ENCODE measurements around the gene GLS.

GLS gene

DNA sequence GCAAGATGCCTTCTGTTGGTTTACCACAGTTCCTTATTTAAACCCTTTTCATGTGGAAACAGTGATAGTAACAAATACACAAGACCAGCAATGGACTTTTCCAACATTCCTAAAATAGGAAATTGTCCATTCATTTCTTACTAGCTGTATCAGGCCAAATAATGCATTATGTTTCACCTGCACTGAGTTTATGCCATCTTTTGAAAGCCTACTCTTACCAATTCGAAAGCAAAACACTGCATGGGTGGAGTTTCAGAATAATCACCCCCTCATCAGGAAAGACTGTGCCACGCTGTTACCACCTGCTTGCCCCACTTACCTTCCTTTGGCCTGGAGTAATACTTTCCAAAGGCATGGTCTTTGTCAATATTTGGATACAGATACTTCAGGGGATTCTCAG is 95.9 kb downstream of the GLS start:
- no peak for DNase-seq (ENCODE audit: low read depth in 1 of 2, low spot score in 1 of 2)
- in situ Hi-C loops (cut with HindIII; ENCODE audit: low pct_unique_long_range_greater_than_20kb, low sequenced_read_pairs) = no loop called here
- TF ChIP-seq JUND (IDR thresholded peaks at IDR 0.05; ENCODE audit: low read depth) = no peak

DNA sequence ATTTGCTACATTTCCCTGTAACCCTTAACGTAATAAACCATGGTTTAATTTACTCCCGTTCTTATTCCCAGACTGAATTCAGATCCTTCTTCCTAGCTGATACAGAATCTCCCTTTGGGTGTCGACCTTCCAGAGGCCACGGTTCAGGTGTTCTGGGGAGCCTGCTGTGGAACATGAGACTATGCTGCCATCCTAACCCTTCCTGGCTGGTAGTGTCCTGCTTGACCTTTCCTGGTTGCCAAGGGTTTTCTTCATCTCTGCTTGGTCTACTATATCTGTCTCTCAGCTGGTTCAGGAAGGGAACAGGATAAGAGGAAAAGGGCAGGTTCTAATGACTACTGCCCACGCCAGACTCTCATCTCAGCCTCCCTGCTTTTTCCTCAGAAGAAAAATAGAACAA is 96.9 kb downstream of the GLS start:
- in situ Hi-C loops (cut with HindIII; ENCODE audit: low pct_unique_long_range_greater_than_20kb, low sequenced_read_pairs) = no loop called here
- no peak for TF ChIP-seq JUND (IDR thresholded peaks at IDR 0.05; ENCODE audit: low read depth)
- DNase-seq (ENCODE audit: low read depth in 1 of 2, low spot score in 1 of 2) = no peak

DNA sequence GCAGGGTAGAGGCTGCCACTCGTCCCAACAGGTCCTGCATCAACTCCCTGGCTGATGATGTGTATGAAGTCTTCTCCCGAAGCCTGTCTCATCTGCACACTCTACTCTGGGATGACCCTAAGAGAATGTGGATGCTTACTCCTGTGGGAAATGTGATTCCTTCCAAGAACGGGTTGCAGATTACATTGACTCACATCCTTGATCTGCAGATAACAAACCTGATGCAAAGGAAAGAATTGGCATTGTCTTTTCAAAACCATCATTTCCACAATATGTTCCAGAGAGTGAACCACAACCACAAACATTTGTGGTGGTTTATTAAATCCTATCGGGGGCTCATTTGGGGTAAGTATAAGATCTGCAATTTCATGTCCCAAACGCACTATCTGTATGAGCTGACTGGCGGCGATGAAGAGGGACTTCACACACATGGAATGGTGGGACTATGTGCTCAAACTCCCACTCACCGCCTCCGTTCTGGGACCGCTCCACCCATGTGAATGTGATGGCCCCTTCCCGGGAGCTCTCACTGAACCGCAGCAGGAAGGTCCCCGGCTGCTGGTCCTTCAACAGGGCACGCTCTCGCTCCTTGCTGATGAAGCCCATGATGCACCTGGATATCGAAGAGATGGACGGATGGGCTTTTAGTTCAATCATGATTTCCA is 97.9 kb downstream of the GLS start:
- TF ChIP-seq JUND (IDR thresholded peaks at IDR 0.05; ENCODE audit: low read depth) = no peak
- in situ Hi-C loops (cut with HindIII; ENCODE audit: low pct_unique_long_range_greater_than_20kb, low sequenced_read_pairs) = no loop called here
- no peak for DNase-seq (ENCODE audit: low read depth in 1 of 2, low spot score in 1 of 2)

DNA sequence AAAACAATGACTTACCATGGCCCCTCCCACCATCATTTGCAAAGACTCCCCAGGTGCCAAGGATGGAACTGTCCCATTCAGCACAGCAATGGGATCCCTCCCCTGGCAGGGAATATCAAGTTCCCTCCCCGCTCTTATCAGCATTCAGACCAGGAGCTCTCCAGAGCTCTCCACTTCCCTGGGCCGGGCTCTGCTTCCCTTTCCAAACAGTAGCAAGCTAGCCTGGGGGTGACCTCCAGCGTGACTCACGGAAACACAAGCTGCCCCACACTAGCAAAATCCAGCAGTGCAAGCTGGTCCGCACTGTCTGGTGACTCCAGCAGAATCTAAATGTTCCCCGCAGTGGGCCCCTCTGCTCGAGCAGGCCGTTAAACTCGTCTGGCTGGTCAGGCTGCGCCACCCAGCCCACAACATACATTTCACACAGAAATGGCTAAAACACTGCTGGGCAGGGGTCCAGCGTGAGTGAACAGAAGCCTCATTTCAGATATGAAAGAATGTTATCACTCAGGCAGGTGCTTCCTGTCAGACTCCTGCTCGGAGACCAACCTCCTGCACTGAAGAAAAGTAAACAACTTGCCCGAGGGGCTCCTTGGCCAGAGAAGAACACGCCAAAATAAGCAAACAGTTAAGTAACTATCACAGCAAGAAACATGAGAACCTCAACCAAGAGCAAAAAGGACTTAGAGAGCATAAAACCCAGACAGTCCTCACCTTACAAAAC is 99.4 kb downstream of the GLS start:
- in situ Hi-C loops (cut with HindIII; ENCODE audit: low pct_unique_long_range_greater_than_20kb, low sequenced_read_pairs) = no loop called here
- no peak for TF ChIP-seq JUND (IDR thresholded peaks at IDR 0.05; ENCODE audit: low read depth)
- DNase-seq (ENCODE audit: low read depth in 1 of 2, low spot score in 1 of 2) = no peak

DNA sequence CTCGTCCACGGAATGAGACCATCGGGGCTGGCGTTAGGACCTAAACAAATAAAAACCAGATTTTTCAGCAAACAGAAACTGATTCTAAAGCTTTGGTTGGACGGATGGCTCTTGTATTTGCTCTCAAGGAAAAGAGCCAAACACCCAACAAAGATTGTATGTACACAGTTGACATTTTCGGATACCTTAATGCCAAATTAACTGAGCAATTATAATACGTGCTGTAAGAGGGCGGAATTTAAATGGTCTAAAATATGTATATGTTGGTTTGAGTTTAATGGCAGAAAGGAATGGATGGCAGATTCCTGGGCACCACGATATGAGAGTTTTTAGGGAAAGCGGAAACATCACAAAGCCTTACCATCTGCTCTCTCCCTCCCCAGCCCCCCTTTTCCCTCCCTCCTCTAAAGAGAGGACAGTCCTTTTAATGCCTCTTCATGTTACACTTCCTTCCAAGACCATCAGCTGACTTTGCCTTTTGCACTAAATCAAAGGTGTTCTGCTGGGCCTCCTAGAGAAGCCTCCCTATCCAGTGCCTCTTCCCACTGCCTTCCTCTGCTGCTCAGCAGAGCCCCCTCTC is 100.1 kb downstream of the GLS start:
- in situ Hi-C loops (cut with HindIII; ENCODE audit: low pct_unique_long_range_greater_than_20kb, low sequenced_read_pairs) = no loop called here
- no peak for DNase-seq (ENCODE audit: low read depth in 1 of 2, low spot score in 1 of 2)
- TF ChIP-seq JUND (IDR thresholded peaks at IDR 0.05; ENCODE audit: low read depth) = no peak

DNA sequence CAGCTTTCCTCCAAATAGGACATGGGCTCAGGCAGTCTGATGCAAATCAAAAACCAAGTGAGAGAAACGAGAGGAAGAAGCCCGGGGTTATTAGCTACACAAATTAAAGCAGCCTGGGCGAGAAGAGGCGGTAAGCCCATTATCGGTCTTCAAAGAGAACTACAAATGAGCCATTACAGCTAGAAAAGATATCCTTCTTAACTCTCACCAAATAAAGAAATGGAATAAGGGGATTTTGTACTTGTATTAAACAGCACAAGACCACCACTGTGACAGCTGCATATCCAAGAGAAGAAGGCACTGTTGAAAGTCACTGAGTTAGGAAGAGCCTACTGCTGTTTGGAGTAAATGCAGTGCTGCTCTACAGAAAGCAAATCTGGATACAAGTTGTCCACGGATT is 100.7 kb downstream of the GLS start:
- no peak for DNase-seq (ENCODE audit: low read depth in 1 of 2, low spot score in 1 of 2)
- TF ChIP-seq JUND (IDR thresholded peaks at IDR 0.05; ENCODE audit: low read depth) = no peak
- in situ Hi-C loops (cut with HindIII; ENCODE audit: low pct_unique_long_range_greater_than_20kb, low sequenced_read_pairs) = no loop called here

DNA sequence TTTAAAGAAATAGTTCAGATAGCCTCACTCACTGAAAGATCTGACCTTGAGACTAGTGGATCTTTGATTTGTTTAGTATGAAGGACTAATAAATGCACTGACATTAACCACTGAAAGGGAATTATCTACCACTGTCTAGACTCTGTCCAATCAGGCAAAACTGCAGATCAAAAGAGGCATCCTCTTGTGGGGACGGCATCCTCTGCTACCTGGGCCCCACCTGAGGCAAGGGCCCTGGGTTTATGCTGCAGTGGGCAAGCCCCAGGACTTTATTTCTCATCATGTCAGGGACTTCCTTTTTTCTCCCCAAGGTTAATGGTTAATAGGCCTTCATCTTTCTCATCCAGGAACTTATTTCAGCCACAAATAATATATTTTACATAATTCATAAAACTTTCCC is 101.1 kb downstream of the GLS start:
- in situ Hi-C loops (cut with HindIII; ENCODE audit: low pct_unique_long_range_greater_than_20kb, low sequenced_read_pairs) = no loop called here
- no peak for DNase-seq (ENCODE audit: low read depth in 1 of 2, low spot score in 1 of 2)
- TF ChIP-seq JUND (IDR thresholded peaks at IDR 0.05; ENCODE audit: low read depth) = no peak

DNA sequence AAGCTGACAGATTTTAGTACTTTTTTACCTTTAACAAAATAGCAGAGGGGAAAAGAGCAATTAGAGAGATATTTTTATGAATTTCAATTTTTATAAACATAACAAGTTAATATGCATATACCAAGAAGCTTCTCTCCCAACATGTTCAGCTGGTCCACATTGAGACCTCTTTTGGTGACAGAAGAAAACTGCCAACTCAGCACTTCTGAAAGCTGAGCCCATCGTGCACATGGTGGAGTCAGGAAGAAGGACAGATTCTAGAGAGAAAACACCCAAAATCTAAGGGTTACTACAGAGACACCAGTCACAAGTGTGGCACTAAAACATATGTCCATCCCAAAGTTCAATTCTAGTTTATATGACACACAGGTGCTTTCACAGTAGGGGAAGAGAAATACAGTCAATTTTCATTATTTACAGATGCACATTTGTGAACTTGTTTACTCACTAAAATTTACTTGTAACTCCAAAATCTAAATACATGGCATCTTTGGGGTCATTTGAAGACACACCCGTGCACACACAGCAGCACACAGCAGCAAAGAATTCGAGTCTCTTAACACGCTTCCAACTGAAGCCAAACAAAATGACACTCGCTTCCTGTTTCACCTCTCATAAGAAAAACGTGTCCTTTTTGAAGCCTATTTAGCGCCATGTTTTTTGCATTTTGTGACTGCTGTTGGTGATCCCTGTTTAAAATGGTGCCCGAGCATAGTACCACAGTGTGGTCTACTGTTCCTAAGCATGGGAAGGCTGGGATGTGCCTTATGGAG is 101.8 kb downstream of the GLS start:
- no peak for DNase-seq (ENCODE audit: low read depth in 1 of 2, low spot score in 1 of 2)
- in situ Hi-C loops (cut with HindIII; ENCODE audit: low pct_unique_long_range_greater_than_20kb, low sequenced_read_pairs) = no loop called here
- no peak for TF ChIP-seq JUND (IDR thresholded peaks at IDR 0.05; ENCODE audit: low read depth)

DNA sequence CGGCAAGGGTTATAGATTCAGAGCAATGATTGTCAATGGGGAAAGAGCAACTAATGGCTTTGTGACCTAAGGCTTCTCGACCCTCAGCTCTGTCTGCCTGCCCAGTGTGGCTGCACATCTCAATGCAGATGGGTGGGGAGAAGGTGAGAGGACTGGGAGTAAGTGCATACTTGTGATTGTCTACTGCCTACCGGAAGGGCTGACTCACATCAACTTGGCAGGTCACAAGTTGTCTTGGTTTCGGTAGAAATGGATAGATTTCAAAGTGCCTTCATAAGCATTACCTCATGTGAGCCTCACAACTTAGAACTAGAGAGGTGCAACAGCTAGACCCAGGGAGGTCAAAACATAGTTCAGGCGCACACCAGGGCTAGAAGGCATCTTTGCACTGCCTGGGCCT is 104.0 kb downstream of the GLS start:
- in situ Hi-C loops (cut with HindIII; ENCODE audit: low pct_unique_long_range_greater_than_20kb, low sequenced_read_pairs) = no loop called here
- no peak for TF ChIP-seq JUND (IDR thresholded peaks at IDR 0.05; ENCODE audit: low read depth)
- DNase-seq (ENCODE audit: low read depth in 1 of 2, low spot score in 1 of 2) = no peak

DNA sequence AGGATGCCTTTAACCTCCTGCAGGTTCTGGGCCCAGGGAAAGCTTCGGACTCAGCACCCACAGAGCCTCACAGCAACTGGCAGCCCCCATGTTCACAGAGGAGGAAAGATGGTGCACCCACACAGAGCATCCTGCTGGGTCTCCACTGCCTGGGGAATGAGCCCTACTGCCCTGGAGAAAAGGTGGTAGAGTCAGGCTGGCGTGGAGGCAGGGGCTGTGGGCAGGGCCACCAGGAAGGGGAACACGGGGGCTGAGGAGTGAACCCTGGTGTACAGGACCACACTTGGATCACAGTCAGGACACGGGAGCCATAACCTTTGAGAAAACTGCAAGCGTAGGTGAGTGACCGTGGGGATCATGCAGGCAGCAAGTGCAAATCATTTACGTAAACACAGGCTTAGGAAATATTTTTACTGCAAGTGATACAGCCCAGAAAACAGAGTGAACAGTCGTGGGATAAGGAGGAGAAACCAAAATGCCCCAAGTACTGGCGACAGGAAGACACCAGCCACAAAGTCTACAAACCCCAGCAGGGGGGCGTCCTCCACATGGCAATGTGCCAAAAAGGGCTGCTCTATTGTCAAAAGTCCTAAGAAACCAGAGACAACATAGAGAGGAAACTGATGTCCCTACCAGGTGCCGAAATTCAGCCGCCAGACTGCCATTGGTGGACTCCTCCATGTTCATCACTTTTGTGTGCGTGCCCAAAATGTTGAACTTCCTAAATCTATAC is 105.8 kb downstream of the GLS start:
- no peak for DNase-seq (ENCODE audit: low read depth in 1 of 2, low spot score in 1 of 2)
- TF ChIP-seq JUND (IDR thresholded peaks at IDR 0.05; ENCODE audit: low read depth) = no peak
- in situ Hi-C loops (cut with HindIII; ENCODE audit: low pct_unique_long_range_greater_than_20kb, low sequenced_read_pairs) = no loop called here

DNA sequence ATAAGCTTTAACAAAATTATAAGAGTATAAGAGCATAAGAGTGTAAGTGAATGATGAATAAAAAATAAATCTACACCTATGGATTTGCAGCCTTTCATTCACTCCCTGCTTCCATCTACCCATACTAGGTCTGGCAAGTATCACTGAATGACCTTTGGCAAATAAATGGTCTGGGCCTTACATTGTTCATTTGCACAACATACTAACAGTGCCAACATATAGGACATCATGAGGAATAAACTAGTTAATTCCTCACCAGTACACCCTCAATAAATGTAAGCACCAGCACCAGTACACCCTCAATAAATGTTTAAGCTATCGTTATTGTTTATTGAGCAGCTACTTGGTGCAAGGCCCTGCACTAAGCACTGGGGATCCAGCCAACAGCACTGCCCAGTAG is 106.5 kb downstream of the GLS start:
- no peak for DNase-seq (ENCODE audit: low read depth in 1 of 2, low spot score in 1 of 2)
- in situ Hi-C loops (cut with HindIII; ENCODE audit: low pct_unique_long_range_greater_than_20kb, low sequenced_read_pairs) = no loop called here

DNA sequence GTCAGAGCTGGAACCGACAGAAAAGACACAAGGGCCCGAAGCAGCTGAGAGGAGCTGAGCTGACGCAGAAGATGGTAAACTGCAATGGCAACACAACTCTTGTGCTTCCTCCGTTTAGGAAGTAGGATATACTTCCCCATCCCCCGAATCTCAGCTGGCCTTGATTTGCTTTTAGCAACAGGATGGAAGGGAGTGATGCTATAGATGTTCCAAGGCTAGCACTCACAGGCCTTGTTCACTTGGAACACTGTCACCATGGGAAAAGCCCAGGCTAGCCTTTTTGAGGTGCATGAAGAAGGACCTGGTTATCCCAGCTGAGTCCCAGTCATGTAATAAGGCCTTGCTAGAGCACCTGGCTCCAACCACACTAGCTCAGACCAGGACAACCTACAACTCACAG is 107.3 kb downstream of the GLS start:
- no peak for DNase-seq (ENCODE audit: low read depth in 1 of 2, low spot score in 1 of 2)
- TF ChIP-seq JUND (IDR thresholded peaks at IDR 0.05; ENCODE audit: low read depth) = no peak
- in situ Hi-C loops (cut with HindIII; ENCODE audit: low pct_unique_long_range_greater_than_20kb, low sequenced_read_pairs) = no loop called here

More for the DNA sequence above, 106.5 kb downstream of the GLS start:
- no peak for TF ChIP-seq JUND (IDR thresholded peaks at IDR 0.05; ENCODE audit: low read depth)
